GM23338 (cell line): ENCODE results near the gene PAM. TPM values are rescaled to one million over a fixed set of nuclear protein-coding genes. Genes with fewer than 3 reads are reported as not detected.

ENCODE experiments used
- ATAC-seq: fragments of 200-7000 bp; cut with Tn5 transposase; 3 replicates; pipeline ENCODE4 v1.9.1; 2020
- DNase-seq: peaks from one replicate; pipeline ENCODE4 v3.0.0-alpha.2; 2015; ENCODE audit warnings: low spot score
- H2AFZ ChIP-seq: fragments of 200-600 bp; sonication (generic); 2 replicates; pipeline ENCODE4 v1.8.0; 2016; ENCODE audit warnings: antibody characterized with exemption, mild to moderate bottlenecking, moderate library complexity
- H3F3A ChIP-seq: fragments of 200-600 bp; sonication (generic); replicated peaks from 2 replicates; pipeline ENCODE4 v1.8.0; 2017; ENCODE audit warnings: antibody characterized with exemption, mixed run types, low read depth
- H3K27ac ChIP-seq: fragments of 200-600 bp; sonication (generic); 2 replicates; pipeline ENCODE4 v1.6.1; 2016; ENCODE audit warnings: low read depth
- H3K27me3 ChIP-seq: fragments of 200-600 bp; sonication (generic); 2 replicates; pipeline ENCODE4 v1.8.0; 2016; ENCODE audit warnings: mild to moderate bottlenecking, mixed run types, moderate library complexity; ENCODE audit not compliant: insufficient read depth
- H3K36me3 ChIP-seq: fragments of 200-600 bp; sonication (generic); 2 replicates; pipeline ENCODE4 v1.8.0; 2016; ENCODE audit warnings: mild to moderate bottlenecking; ENCODE audit not compliant: insufficient read depth
- H3K4me1 ChIP-seq: fragments of 200-600 bp; sonication (generic); 2 replicates; pipeline ENCODE4 v1.8.0; 2016; ENCODE audit warnings: mild to moderate bottlenecking, moderate library complexity; ENCODE audit not compliant: insufficient read depth
- H3K4me2 ChIP-seq: fragments of 200-600 bp; sonication (generic); 2 replicates; pipeline ENCODE4 v1.7.1; 2017; ENCODE audit warnings: mixed run types
- H3K4me3 ChIP-seq: fragments of 200-600 bp; sonication (generic); 2 replicates; pipeline ENCODE4 v1.6.1; 2016; ENCODE audit warnings: mixed run types
- H3K79me2 ChIP-seq: fragments of 200-600 bp; sonication (generic); replicated peaks from 2 replicates; pipeline ENCODE4 v1.8.0; 2017; ENCODE audit warnings: mild to moderate bottlenecking; ENCODE audit not compliant: insufficient read depth
- H3K9me2 ChIP-seq: fragments of 200-600 bp; sonication (generic); 2 replicates; pipeline ENCODE4 v1.8.0; 2017; ENCODE audit not compliant: insufficient read depth
- H4K20me1 ChIP-seq: fragments of 200-600 bp; sonication (generic); replicated peaks from 2 replicates; pipeline ENCODE4 v1.8.0; 2017; ENCODE audit warnings: mild to moderate bottlenecking; ENCODE audit not compliant: insufficient read depth
- H3K27ac Mint-ChIP-seq: 2 replicates; pipeline ENCODE4 v1.8.0; 2020; ENCODE audit warnings: inconsistent platforms, mild to moderate bottlenecking, moderate library complexity, mixed read lengths
- H3K27me3 Mint-ChIP-seq: 3 replicates; pipeline ENCODE4 v1.8.0; 2022; ENCODE audit warnings: low read depth, mild to moderate bottlenecking, moderate library complexity, mixed read lengths, inconsistent platforms; ENCODE audit not compliant: insufficient read depth, poor library complexity
- H3K36me3 Mint-ChIP-seq: 3 replicates; pipeline ENCODE4 v1.8.0; 2021; ENCODE audit warnings: low read depth, mild to moderate bottlenecking, inconsistent platforms, moderate library complexity, mixed read lengths
- H3K4me1 Mint-ChIP-seq: 3 replicates; pipeline ENCODE4 v1.8.0; 2020; ENCODE audit warnings: mild to moderate bottlenecking, inconsistent platforms, mixed read lengths
- H3K4me3 Mint-ChIP-seq: 3 replicates; pipeline ENCODE4 v1.8.0; 2021; ENCODE audit warnings: moderate library complexity, mild to moderate bottlenecking, inconsistent platforms, mixed read lengths
- H3K9me3 Mint-ChIP-seq: 3 replicates; pipeline ENCODE4 v1.8.0; 2020; ENCODE audit warnings: moderate library complexity, mild to moderate bottlenecking, inconsistent platforms, mixed read lengths
- JUNB ChIP-seq: IDR thresholded peaks from one replicate; pipeline ENCODE4 v1.6.1; 2016; ENCODE audit warnings: antibody characterized with exemption; ENCODE audit not compliant: unreplicated experiment
- ZNF114 ChIP-seq: fragments of 250-450 bp; sonication (Bioruptor Pico); IDR thresholded peaks from 2 replicates; pipeline ENCODE4 v1.5.0; 2020; ENCODE audit warnings: mild to moderate bottlenecking, moderate library complexity
- ZNF331 ChIP-seq: fragments of 250-450 bp; sonication (Bioruptor Pico); IDR thresholded peaks from 2 replicates; pipeline ENCODE4 v1.5.0; 2020; ENCODE audit warnings: low read depth, mild to moderate bottlenecking, moderate library complexity
- polyA plus RNA-seq: library from polyadenylated mRNA; unstranded; fragments of >200 nt; fragmentation: Nextera tagmentation; extraction: Ambion mirVana; gene quantifications from 2 replicates; pipeline ENCODE4 v1.2.1, GENCODE V29; 2016
- total RNA-seq: library from RNA; depleted of rRNA; stranded (reverse); fragments of >200 nt; shearing (Covaris generic); gene quantifications from 2 replicates; pipeline ENCODE4 v1.2.3, GENCODE V29; 2014
- TF ChIP-seq, protein P1 (sequence below): fragments of 250-450 bp; sonication (Bioruptor Pico); IDR thresholded peaks from 2 replicates; pipeline ENCODE4 v1.5.0; 2020; ENCODE audit warnings: mild to moderate bottlenecking, moderate library complexity
- TF ChIP-seq, protein P2 (sequence below), 2 experiments: fragments of 200-600 bp in 1 of 2; sonication (generic) in 1 of 2; conservative IDR thresholded peaks; 2 replicates each; pipeline versions ENCODE4 v1.5.1 to v1.6.1; 2016 to 2017; ENCODE audit warnings: antibody characterized with exemption in 2 of 2, low read depth in 2 of 2, mild to moderate bottlenecking in 2 of 2, moderate library complexity in 1 of 2

The PAM gene
- total and polyA plus RNA-seq, 2 experiments from 2014 or later = 33.9 to 79.4 TPM

DNA sequence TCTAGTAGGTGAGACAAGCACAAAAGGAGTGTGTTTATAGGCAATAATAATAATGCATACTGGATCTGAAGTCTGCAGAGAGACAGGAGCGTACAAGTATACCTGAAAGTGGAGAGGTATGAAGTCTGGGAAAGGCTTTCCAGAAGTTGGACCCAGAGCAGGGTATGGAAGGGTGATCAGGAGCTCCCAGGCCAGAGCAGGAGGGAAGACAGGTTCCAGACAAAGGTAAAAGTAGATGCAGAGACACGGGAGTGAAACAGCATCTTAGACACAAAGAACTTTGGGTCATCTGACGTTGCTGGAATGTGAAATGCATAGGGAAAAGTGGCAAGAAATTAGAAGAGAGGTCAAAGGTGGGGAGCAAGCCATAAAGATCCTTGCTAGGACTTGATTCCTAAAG lies 175.1 kb downstream of the PAM start (continued):
- TF ChIP-seq, protein P1, sequence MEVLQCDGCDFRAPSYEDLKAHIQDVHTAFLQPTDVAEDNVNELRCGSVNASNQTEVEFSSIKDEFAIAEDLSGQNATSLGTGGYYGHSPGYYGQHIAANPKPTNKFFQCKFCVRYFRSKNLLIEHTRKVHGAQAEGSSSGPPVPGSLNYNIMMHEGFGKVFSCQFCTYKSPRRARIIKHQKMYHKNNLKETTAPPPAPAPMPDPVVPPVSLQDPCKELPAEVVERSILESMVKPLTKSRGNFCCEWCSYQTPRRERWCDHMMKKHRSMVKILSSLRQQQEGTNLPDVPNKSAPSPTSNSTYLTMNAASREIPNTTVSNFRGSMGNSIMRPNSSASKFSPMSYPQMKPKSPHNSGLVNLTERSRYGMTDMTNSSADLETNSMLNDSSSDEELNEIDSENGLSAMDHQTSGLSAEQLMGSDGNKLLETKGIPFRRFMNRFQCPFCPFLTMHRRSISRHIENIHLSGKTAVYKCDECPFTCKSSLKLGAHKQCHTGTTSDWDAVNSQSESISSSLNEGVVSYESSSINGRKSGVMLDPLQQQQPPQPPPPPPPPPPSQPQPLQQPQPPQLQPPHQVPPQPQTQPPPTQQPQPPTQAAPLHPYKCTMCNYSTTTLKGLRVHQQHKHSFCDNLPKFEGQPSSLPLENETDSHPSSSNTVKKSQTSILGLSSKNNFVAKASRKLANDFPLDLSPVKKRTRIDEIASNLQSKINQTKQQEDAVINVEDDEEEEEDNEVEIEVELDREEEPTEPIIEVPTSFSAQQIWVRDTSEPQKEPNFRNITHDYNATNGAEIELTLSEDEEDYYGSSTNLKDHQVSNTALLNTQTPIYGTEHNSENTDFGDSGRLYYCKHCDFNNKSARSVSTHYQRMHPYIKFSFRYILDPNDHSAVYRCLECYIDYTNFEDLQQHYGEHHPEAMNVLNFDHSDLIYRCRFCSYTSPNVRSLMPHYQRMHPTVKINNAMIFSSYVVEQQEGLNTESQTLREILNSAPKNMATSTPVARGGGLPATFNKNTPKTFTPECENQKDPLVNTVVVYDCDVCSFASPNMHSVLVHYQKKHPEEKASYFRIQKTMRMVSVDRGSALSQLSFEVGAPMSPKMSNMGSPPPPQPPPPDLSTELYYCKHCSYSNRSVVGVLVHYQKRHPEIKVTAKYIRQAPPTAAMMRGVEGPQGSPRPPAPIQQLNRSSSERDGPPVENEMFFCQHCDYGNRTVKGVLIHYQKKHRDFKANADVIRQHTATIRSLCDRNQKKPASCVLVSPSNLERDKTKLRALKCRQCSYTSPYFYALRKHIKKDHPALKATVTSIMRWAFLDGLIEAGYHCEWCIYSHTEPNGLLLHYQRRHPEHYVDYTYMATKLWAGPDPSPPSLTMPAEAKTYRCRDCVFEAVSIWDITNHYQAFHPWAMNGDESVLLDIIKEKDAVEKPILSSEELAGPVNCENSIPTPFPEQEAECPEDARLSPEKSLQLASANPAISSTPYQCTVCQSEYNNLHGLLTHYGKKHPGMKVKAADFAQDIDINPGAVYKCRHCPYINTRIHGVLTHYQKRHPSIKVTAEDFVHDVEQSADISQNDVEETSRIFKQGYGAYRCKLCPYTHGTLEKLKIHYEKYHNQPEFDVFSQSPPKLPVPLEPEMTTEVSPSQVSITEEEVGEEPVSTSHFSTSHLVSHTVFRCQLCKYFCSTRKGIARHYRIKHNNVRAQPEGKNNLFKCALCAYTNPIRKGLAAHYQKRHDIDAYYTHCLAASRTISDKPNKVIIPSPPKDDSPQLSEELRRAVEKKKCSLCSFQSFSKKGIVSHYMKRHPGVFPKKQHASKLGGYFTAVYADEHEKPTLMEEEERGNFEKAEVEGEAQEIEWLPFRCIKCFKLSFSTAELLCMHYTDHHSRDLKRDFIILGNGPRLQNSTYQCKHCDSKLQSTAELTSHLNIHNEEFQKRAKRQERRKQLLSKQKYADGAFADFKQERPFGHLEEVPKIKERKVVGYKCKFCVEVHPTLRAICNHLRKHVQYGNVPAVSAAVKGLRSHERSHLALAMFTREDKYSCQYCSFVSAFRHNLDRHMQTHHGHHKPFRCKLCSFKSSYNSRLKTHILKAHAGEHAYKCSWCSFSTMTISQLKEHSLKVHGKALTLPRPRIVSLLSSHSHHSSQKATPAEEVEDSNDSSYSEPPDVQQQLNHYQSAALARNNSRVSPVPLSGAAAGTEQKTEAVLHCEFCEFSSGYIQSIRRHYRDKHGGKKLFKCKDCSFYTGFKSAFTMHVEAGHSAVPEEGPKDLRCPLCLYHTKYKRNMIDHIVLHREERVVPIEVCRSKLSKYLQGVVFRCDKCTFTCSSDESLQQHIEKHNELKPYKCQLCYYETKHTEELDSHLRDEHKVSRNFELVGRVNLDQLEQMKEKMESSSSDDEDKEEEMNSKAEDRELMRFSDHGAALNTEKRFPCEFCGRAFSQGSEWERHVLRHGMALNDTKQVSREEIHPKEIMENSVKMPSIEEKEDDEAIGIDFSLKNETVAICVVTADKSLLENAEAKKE (CRISPR knock-in tag) = no peak

DNA sequence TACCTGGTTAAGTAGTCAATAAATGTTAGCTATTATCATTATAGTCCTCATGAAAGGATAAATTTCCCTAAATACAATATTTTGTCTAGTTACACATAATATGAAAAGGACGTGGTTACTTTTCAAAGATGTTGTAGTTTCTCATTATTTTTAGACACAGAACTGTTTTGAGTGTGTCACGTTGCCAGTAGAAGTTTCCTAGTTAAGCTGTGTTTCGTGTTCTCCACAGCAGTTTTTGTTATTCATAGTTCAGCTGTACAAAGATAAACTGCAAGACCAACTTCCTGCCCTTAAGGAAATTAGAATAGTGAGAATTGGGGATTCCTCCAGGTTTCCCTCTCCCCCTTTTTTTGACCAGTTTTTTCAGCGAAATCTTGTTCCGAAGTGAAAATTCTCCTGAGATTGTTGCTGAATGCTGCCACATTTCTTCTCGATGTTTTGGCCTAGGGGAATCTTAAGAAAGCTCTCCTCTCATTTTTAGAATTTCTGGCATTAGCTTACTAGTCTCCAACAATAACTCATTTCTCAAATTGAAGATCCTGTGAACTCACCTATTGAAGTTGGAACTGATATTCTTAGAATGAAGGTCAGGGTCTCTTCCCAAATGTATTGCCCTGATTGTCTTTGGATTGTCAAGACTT lies 176.1 kb downstream of the PAM start:
- Histone ChIP-seq H3K4me2 (no peak overlapping the region), H4K20me1 (no peaks in the 10 kb centered on the region; the same call in 1 of the 2 replicates), H3F3A (no peaks in the 10 kb centered on the region), H3K36me3 (no peaks in the 10 kb centered on the region), H3K79me2 (no peaks in the 10 kb centered on the region), H3K4me1 (no peaks in the 10 kb centered on the region), H3K27ac (no peak overlapping the region), H3K4me3 (no peak overlapping the region), H2AFZ (no peak overlapping the region), H3K9me2 (no peaks in the 10 kb centered on the region), H3K27me3 (no peaks in the 10 kb centered on the region)
- H3K9me3 Mint-ChIP-seq = no peaks in the 10 kb centered on the region
- no peak for DNase-seq
- peak overlapping the region; percentile 67 for H3K27ac Mint-ChIP-seq
- H3K36me3 Mint-ChIP-seq = no peaks in the 10 kb centered on the region
- no peaks in the 10 kb centered on the region for H3K27me3 Mint-ChIP-seq
- TF ChIP-seq JUNB (no peak), ZNF114 (CRISPR knock-in tag) (no peak), ZNF331 (no peak)
- TF ChIP-seq, protein P2, sequence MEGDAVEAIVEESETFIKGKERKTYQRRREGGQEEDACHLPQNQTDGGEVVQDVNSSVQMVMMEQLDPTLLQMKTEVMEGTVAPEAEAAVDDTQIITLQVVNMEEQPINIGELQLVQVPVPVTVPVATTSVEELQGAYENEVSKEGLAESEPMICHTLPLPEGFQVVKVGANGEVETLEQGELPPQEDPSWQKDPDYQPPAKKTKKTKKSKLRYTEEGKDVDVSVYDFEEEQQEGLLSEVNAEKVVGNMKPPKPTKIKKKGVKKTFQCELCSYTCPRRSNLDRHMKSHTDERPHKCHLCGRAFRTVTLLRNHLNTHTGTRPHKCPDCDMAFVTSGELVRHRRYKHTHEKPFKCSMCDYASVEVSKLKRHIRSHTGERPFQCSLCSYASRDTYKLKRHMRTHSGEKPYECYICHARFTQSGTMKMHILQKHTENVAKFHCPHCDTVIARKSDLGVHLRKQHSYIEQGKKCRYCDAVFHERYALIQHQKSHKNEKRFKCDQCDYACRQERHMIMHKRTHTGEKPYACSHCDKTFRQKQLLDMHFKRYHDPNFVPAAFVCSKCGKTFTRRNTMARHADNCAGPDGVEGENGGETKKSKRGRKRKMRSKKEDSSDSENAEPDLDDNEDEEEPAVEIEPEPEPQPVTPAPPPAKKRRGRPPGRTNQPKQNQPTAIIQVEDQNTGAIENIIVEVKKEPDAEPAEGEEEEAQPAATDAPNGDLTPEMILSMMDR (conservative IDR thresholded peaks at IDR 0.05; ENCODE audit: low read depth in 2 of 2) = no peak
- ATAC-seq = no peak
- no peak overlapping the region for H3K4me3 Mint-ChIP-seq
- peaks cover 5% of the 10 kb centered on the region; the same call in 2 of the 3 replicates for H3K4me1 Mint-ChIP-seq
